ENCODE results near the gene CELF5.

DNA sequence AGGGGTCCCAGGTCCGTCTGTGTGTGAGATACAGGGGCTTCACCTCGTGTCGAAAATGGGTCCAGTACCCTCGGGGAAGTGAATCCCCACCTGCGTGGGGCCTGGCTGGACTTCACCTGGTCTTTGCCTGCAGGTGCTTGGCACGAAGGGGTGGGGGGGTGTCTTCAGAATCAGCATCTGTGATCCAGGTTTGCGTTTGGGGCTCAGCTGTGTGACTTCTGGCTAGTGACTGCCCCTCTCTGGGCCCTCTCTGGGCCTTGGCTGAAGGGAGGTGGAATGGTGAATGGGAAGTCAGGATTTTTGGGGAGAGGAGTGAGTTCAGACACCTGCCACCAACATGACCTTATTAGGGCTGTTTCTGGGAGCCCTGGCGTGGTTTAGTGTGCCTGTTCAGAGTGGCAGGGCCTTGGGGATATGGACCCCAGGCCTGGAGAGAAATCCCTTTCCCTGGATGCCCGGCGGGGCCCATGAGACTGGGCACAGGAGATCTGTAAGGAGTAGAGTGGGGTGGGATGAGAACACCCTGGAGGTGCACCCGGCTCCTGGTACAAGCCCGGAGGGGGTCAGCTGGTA is 2.7 kb downstream of the CELF5 start:
- TF ChIP-seq ZNF146 (tag by site-specific recombination; IDR thresholded peaks at IDR 0.05) (no peak), ZNF792 (tag by site-specific recombination; IDR thresholded peaks at IDR 0.05) (no peak), ZNF707 (tag by site-specific recombination; IDR thresholded peaks at IDR 0.05) (no peak), SP2 (tag by site-specific recombination; IDR thresholded peaks at IDR 0.05) (no peak), ZNF785 (tag by site-specific recombination; IDR thresholded peaks at IDR 0.05) (no peak), TCF7L2 (IDR thresholded peaks at IDR 0.05; ENCODE audit: borderline replicate concordance, low read depth, low read length) (no peak), YY1 (tag by site-specific recombination; IDR thresholded peaks at IDR 0.05) (no peak), ZBTB1 (tag by site-specific recombination; IDR thresholded peaks at IDR 0.05) (no peak), ZNF274 (IDR thresholded peaks at IDR 0.05; ENCODE audit: low read length) (no peak), ZNF274 (tag by site-specific recombination; IDR thresholded peaks at IDR 0.05; ENCODE audit: borderline replicate concordance) (no peak)
- TF ChIP-seq, protein P1, sequence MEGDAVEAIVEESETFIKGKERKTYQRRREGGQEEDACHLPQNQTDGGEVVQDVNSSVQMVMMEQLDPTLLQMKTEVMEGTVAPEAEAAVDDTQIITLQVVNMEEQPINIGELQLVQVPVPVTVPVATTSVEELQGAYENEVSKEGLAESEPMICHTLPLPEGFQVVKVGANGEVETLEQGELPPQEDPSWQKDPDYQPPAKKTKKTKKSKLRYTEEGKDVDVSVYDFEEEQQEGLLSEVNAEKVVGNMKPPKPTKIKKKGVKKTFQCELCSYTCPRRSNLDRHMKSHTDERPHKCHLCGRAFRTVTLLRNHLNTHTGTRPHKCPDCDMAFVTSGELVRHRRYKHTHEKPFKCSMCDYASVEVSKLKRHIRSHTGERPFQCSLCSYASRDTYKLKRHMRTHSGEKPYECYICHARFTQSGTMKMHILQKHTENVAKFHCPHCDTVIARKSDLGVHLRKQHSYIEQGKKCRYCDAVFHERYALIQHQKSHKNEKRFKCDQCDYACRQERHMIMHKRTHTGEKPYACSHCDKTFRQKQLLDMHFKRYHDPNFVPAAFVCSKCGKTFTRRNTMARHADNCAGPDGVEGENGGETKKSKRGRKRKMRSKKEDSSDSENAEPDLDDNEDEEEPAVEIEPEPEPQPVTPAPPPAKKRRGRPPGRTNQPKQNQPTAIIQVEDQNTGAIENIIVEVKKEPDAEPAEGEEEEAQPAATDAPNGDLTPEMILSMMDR (tag by site-specific recombination; IDR thresholded peaks at IDR 0.05) = no peak
- TF ChIP-seq, protein P2, sequence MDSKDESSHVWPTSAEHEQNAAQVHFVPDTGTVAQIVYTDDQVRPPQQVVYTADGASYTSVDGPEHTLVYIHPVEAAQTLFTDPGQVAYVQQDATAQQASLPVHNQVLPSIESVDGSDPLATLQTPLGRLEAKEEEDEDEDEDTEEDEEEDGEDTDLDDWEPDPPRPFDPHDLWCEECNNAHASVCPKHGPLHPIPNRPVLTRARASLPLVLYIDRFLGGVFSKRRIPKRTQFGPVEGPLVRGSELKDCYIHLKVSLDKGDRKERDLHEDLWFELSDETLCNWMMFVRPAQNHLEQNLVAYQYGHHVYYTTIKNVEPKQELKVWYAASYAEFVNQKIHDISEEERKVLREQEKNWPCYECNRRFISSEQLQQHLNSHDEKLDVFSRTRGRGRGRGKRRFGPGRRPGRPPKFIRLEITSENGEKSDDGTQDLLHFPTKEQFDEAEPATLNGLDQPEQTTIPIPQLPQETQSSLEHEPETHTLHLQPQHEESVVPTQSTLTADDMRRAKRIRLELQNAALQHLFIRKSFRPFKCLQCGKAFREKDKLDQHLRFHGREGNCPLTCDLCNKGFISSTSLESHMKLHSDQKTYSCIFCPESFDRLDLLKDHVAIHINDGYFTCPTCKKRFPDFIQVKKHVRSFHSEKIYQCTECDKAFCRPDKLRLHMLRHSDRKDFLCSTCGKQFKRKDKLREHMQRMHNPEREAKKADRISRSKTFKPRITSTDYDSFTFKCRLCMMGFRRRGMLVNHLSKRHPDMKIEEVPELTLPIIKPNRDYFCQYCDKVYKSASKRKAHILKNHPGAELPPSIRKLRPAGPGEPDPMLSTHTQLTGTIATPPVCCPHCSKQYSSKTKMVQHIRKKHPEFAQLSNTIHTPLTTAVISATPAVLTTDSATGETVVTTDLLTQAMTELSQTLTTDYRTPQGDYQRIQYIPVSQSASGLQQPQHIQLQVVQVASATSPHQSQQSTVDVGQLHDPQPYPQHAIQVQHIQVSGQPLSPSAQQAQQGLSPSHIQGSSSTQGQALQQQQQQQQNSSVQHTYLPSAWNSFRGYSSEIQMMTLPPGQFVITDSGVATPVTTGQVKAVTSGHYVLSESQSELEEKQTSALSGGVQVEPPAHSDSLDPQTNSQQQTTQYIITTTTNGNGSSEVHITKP (tag by site-specific recombination; IDR thresholded peaks at IDR 0.05) = no peak
- TF ChIP-seq, protein P3, sequence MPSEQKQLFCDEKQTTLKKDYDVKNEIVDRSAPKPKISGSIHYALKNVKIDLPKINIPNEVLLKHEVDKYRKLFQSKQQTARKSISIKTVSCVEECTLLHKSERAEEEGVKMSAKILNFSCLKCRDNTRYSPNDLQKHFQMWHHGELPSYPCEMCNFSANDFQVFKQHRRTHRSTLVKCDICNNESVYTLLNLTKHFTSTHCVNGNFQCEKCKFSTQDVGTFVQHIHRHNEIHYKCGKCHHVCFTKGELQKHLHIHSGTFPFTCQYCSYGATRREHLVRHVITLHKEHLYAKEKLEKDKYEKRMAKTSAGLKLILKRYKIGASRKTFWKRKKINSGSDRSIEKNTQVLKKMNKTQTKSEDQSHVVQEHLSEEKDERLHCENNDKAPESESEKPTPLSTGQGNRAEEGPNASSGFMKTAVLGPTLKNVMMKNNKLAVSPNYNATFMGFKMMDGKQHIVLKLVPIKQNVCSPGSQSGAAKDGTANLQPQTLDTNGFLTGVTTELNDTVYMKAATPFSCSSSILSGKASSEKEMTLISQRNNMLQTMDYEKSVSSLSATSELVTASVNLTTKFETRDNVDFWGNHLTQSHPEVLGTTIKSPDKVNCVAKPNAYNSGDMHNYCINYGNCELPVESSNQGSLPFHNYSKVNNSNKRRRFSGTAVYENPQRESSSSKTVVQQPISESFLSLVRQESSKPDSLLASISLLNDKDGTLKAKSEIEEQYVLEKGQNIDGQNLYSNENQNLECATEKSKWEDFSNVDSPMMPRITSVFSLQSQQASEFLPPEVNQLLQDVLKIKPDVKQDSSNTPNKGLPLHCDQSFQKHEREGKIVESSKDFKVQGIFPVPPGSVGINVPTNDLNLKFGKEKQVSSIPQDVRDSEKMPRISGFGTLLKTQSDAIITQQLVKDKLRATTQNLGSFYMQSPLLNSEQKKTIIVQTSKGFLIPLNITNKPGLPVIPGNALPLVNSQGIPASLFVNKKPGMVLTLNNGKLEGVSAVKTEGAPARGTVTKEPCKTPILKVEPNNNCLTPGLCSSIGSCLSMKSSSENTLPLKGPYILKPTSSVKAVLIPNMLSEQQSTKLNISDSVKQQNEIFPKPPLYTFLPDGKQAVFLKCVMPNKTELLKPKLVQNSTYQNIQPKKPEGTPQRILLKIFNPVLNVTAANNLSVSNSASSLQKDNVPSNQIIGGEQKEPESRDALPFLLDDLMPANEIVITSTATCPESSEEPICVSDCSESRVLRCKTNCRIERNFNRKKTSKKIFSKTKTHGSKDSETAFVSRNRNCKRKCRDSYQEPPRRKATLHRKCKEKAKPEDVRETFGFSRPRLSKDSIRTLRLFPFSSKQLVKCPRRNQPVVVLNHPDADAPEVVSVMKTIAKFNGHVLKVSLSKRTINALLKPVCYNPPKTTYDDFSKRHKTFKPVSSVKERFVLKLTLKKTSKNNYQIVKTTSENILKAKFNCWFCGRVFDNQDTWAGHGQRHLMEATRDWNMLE (tag by site-specific recombination; conservative IDR thresholded peaks at IDR 0.05; ENCODE audit: low read depth) = no peak
- TF ChIP-seq, protein P4, sequence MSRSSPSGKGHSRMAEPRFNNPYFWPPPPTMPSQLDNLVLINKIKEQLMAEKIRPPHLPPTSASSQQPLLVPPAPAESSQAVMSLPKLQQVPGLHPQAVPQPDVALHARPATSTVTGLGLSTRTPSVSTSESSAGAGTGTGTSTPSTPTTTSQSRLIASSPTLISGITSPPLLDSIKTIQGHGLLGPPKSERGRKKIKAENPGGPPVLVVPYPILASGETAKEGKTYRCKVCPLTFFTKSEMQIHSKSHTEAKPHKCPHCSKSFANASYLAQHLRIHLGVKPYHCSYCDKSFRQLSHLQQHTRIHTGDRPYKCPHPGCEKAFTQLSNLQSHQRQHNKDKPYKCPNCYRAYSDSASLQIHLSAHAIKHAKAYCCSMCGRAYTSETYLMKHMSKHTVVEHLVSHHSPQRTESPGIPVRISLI (tag by site-specific recombination; IDR thresholded peaks at IDR 0.05) = no peak
- TF ChIP-seq, protein P5, sequence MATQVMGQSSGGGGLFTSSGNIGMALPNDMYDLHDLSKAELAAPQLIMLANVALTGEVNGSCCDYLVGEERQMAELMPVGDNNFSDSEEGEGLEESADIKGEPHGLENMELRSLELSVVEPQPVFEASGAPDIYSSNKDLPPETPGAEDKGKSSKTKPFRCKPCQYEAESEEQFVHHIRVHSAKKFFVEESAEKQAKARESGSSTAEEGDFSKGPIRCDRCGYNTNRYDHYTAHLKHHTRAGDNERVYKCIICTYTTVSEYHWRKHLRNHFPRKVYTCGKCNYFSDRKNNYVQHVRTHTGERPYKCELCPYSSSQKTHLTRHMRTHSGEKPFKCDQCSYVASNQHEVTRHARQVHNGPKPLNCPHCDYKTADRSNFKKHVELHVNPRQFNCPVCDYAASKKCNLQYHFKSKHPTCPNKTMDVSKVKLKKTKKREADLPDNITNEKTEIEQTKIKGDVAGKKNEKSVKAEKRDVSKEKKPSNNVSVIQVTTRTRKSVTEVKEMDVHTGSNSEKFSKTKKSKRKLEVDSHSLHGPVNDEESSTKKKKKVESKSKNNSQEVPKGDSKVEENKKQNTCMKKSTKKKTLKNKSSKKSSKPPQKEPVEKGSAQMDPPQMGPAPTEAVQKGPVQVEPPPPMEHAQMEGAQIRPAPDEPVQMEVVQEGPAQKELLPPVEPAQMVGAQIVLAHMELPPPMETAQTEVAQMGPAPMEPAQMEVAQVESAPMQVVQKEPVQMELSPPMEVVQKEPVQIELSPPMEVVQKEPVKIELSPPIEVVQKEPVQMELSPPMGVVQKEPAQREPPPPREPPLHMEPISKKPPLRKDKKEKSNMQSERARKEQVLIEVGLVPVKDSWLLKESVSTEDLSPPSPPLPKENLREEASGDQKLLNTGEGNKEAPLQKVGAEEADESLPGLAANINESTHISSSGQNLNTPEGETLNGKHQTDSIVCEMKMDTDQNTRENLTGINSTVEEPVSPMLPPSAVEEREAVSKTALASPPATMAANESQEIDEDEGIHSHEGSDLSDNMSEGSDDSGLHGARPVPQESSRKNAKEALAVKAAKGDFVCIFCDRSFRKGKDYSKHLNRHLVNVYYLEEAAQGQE (tag by site-specific recombination; IDR thresholded peaks at IDR 0.05) = no peak
